CD4-positive, alpha-beta T cell treated with Interferon alpha-2 for 1 hour (primary cell): ENCODE data around the gene KPNB1.

ENCODE experiments used
- DNase-seq, 2 donors: peaks; one replicate each; pipeline ENCODE4 v3.0.0-alpha.2; 2020 to 2022

Gene KPNB1

GRCh38 chr17:47733047-47733673 is 83.4 kb downstream of the KPNB1 start, which contains the start of gene TBX21:
Gene TBX21 (plus strand): TSS chr17:47733236. CDS start chr17:47733455, 219 bp downstream.
- peak; percentile 91 to 94 for DNase-seq

GRCh38 chr17:47733674-47734410 is 84.1 kb downstream of the KPNB1 start:
- no peak for DNase-seq

GRCh38 chr17:47735139-47735464 is 85.4 kb downstream of the KPNB1 start:
- no peak for DNase-seq
